GM21529 (cell line): Measurements from ENCODE around the gene HSD17B14.
"Not testable (repeated sequence)": the region's sequence is repeated elsewhere in the genome, so short reads cannot be mapped to it uniquely, and the experiment has no call there.

ENCODE experiments used
- ATAC-seq: cut with Tn5 transposase; IDR thresholded peaks from one replicate; pipeline ENCODE4 v1.9.1; 2021; ENCODE audit not compliant: unreplicated experiment

HSD17B14 gene

DNA sequence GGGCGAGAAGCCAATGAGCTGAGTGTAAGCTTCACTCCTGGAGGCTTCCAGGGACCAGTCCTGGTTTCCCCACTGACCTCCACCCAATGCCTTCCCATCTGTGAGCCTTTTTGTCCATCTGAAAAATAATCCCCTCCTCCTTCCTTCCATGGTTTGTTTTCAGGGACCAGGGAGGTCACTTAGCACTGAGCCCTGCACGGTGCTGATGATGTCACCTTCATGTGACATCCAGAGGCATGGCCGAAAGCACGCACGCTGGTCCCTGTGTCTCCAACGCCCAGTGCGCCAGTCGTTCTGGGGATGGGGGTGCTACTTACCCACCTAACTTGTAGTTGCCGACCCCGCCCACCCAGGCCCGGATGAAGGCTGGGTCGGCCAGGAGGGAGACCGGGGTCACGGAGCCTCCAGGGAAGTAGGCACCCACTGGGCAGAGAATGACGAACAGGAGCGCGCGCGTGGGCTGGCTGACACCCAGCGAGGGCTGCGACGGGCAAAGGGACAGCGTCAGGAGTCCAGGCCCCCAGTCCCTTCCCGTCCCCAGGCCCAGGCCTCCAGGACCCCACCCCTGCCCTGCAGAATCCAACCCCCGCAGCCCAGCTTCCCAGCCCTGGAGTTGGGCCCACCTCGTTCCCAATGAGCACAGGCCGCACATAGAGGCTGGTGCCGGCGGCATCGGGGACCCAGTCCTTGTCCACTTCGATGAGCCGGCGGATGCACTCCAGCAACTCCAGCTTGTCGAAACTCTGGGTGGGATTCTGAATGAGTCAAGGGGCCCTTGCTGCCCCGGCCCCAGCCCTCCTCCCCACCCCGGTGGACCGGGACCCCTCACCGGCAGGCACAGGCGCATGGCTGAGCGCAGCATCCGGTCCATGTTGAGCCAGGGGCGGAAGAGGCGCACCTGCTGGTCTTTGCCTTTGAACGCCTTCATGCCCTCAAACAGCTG is 36.7 kb downstream of the HSD17B14 start:
- ATAC-seq = no peak

DNA sequence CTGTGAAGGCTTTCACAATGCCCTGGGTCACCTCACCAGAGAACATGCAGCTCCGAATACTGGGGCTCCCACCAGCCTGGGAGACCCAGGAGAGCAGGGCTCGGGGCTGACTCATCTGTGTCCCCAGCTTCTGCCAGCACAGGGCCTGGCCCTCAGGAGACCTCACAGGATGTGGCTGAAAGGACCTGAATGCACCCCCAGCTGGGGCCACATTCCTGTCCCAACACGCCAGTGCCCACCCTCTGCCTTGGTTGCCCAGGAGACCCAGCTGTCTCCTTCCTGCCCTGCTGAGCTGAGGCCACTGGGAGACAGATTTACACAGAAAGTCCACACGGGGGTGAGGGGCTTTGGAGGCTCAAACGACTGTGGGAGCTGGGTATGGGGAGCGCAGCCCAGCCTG is 37.4 kb downstream of the HSD17B14 start:
- ATAC-seq = no peak

DNA sequence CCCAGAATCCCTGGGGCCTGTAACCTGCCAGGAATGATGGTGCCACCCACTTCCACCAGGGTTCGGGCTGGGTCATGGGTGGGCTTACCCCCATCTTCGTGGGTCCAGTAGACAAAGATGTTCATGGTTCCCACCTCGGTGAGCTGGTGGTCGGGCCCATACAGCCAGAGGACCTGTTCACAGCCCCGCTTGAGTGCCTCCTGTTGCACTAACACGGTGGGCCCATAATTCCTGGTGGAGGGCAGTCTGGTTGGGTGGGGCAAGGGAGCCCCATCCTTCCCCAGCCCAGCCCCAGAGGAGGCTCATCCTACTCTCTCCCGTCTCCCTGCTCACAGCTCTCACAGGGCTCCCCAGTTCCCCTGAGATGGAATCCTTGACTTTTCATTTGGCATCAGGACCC is 39.2 kb downstream of the HSD17B14 start:
- ATAC-seq = no peak

DNA sequence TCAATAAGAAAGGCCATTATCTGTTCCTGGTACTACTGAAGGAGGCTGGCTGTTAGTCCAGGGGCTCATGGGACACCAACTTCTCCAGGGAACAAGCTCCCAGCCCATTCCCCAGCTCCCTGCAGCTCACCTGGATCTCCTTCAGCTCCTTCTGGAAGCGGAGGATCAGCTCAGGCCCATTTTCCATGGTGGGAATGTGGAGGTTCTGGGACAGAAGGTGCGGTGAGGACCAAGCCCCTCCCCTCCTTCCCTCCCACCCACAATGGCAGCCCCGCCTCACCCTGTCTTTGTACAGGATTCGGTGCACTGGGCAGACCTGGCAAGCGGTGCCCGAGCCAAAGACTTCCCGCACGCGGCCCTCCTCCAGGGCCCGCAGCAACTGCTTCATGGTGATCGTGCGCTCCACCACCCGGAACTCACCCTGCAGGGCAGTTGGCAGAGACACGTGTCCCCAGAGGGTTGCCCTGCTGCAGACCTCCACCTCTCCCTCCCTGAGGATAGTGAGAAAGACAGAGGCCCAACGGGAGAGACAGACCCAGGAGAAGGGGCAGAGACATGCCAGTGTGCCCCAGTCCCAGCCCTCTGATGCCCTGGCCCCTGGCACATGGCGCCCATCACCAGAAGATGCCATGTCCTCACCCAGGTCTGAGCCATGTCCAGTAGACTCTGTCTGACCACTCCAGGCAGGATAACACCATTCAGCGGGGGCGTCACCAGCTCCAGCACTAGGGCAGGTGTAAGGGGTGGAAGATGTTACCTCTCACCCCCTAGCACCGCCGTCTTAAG is 39.8 kb downstream of the HSD17B14 start:
- no peak for ATAC-seq

DNA sequence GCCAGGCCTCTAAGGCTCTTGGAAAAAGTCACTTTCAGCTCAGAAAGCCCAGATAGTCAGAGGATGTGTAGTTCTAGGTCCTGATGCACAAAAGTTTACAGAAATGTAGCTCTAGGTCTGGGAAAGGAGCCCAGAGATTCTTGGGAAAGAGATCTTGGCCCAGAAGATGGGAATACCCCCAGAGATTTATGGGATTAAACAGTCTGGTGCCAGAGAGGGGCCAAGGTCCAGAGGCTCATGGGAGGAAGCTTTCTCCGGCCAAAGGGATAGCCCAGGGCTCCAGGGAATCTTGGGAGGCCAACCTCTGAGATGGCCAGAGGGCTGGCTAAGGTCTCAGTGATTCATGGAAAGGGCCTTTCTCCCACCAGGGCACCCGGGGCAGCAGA is 40.6 kb downstream of the HSD17B14 start:
- ATAC-seq = no peak

DNA sequence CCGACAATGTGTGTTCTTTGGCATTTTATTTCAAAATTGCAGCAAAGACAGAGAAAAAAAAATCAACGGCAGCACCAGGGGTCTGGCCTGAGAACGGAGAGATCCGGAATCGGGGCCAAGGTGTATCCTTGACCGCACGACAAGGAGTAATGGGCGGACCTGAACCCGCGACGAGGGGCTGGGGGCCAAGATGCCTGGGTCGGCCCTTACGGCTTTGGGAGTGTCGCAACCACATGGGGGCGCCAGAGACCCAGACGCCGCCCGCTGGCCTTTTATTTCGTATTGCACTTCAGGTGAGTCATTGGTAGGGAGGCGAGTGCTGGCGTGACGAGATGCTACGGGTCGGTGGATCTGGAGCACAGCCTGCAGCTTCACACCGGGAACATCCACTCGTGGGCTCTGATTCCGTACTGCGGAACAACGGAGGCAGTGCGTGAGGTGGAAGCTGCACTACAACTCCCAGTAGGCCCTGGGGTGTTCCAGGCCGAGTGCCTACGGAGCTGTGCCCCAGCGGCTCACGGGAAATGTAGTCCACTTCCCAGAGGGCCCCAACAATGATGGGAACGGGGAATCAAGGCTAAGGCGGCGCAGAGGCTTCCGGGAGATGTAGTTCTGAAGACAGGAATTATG is 41.1 kb downstream of the HSD17B14 start:
- peak; percentile 78 for ATAC-seq

DNA sequence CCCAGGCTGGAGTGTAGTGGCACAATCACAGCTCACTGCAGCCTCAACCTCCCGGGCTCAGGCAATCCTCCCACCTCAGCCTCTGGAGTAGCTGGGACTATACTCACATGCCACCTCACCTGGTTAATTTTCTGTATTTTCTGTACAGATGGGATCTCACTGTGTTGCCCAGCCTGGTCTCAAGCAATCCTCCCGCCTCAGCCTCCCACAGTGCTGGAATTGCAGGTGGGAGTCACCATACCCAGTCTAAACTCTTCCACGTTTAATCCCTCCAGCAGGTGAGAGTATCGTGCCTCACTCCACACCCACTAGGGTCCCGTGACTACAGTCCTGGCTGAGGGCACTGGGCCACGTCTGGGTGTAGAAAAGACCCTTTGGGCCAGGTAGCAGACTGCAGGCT is 42.0 kb downstream of the HSD17B14 start:
- ATAC-seq = no peak

DNA sequence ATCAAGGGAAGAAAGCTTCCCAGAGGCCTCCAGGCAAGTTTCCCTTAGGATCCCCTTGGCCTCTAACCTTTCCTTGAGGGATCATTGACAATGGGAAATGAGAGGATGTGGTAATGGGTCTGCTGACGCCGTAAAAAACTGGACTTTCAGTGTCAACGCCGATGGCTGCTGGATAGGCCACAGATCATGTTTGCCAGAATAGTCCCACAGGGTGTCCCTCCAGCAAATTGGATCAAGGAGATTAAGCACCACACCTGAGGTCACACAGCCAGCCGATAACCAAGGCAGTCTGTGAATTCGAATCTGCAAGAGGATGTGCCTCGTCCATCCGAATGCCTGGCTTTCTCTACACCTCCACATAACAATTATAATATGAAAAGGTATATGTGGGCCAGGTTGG is 43.0 kb downstream of the HSD17B14 start:
- ATAC-seq = no peak

DNA sequence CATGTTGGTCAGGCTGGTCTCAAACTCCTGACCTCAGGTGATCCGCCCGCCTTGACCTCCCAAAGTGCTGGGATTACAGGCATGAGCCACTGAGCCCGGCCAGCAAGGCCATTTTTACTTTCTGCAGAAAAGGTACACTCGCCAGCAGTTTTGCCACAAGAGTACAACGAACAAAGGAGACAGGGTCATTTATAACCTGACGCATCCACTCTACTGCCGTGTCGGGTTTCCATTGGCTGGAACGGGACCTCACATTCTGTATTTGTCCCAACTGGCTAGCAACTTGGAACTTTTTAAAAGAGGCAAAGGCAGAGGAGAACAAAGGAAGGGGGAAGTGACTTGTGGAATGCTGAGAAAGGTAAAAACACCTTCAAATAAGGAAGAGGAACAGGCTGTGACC is 49.0 kb downstream of the HSD17B14 start:
- not testable (repeated sequence) for ATAC-seq

DNA sequence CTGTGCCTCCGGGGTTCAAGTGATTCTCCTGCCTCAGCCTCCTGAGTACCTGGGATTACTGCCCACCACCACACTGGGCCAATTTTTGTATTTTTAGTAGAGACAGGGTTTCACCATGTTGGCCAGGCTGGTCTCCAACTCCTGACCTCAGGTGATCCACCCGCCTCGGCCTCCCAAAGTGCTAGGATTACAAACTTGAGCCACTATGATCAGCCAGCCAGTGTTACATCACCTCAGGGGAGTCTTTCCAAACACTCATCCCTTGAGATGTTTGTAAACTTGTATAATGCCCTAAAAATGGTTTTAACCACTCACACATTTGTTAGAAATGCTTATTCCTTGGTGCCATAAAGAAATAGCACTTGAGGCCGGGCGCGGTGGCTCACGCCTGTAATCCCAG is 49.9 kb downstream of the HSD17B14 start:
- ATAC-seq = not testable (repeated sequence)

DNA sequence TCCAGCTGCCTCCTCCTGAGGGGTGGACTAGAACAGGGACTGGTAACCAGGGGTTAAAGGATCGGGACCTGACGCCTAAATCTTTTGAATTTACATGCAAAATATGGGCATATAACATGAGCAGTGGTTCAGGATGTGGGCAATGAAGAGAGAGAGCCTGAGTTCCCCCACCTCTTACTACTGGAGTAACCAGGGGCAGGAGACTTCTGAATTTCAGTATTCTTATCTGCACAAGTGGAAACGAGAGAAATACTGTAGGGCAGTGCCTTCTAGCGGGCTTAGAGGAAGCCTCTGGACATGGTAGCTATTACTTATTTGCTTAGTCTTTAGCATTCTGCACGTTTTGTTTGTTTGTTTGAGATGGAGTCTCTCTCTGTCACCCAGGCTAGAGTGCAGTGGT is 51.8 kb downstream of the HSD17B14 start:
- ATAC-seq = no peak

DNA sequence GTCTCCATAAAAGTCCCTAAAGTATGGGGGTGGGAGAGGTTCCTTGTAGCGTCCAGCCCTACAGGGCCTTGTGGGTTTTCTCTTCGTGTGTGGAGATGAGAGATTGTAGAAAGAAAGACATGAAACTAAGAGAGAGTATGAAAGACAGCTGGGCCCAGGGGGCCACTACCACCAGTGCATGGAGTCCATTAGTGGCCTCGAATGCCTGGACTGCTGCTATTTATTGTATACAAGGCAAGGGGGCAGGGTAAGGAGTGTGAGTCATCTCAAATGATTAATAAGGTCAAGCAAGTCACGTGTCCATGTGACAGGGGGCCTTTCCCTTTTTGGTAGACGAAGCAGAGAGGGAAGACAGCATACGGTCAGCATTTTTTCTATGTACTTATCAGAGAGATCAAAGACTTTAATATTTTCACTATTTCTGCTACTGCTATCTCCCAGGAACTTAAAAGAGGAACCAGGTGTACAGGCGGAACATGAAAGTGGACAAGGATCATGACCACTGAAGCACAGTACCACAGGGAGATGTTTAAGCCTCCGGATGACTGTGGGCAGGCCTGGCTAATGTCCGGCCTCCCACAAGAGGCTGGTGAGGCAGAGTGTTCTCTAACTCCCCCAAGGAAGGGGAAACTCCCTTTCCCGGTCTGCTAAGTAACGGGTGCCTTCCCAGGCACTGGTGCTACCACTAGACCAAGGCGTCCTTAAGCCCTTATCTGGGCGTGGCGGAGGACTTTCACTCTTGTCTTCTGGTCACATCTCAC is 55.5 kb downstream of the HSD17B14 start:
- ATAC-seq = no peak

DNA sequence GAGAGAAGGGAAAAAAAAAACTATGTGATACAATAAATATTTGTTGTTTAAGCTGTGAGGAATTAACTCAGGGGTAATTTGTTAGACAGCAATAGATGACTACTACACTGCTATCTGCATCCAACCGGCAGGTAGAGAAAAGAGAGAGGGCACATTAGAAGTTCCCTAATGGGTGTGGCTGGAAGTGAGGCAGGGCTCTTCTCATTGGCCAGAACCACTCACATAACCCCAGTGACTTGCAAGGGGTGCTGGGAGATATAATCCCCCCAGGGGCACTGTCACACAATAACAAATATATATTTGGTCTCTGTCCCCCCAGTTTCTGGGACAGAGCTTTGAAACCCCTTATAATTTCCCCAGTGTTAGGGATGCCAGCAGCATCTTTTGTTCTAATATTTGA is 56.7 kb downstream of the HSD17B14 start:
- no peak for ATAC-seq

DNA sequence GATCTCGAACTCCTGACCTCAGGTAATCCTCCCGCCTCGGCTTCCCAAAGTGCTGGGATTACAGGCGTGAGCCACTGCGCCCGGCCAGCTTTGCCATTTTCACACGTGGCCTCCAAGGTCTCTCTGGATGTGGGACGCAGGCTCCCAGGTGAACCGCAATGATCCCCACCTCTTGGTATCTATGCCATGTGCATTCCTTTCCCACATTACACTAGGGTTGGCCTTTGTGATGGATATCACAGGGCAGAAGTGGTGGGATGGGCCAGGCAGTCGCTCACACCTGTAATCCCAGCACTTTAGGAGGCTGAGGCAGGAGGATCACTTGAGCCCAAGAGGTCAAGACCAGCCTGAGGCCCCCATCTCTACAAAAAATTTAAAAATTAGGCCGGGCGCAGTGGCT is 58.6 kb downstream of the HSD17B14 start:
- no peak for ATAC-seq

DNA sequence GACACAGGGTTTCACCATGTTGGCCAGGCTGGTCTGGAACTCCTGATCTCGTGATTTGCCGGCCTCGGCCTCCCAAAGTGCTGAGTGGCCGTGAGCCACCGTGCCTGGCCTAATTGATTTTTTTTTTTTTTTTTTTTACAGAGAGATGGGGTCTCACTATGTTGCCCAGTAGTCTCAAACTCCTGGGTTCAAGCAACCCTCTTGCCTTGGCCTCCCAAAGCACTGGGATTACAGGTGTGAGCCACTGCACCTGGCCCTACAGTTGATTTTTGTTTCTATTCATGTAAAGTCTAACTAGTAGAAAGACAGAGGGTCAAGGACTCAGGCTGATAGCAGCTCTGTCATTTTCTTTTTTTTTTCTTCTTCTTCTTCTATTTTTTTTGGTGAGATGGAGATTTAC is 59.2 kb downstream of the HSD17B14 start:
- ATAC-seq = no peak

DNA sequence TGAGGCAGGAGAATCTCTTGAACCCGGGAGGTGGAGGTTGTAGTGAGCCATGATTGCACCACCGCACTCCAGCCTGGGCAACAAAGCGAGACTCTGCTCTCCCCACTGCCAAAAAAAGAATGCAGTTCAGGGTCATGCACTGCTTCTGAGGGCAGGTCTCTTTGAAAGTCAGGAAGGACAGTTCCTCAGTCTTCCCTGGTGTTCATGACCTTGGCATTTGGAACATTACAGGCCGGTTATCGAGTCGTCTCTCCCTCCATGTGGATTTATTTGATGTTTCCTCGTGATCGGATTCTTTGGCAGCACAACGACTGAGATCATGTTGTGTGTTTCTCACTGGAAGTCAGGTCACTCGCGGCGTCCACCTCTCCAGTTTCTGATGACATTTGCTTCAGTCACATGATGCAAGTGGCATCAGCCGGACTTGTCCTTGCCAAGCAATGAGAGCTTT is 63.8 kb downstream of the HSD17B14 start:
- ATAC-seq = no peak

DNA sequence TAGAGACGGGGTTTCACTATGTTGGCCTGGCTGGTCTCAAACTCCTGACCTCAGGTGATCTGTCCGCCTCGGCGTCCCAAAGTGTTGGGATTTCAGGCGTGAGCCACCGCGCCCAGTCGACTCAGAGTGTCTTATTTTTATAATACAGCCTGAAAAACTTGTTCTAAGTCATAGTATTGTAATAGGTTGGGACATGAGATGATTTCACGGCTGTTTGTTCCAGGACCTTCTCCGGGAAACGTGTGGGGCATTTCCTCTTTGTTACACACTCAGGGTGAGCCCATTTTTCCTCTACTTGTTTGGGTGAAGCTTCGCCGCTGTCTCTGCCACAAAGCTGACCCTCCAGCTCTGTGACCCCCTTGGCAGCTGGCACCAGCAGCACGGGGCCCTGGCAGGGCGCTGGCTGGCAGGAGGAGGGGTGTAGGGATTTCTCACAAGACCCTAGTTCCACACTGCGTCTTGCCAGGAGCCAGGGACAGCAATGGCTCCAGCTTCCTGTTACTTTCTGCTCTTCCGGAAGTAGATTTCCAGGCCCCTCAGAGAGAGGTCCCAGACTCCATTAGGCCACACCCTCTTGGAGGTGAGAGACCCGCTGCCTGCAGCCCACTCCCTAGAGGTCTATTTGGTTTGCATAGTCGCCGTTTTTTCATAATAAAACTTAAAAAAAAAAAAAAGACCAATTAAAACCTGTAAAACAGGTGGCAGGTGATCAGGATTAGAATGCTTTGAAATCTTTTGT is 65.4 kb downstream of the HSD17B14 start:
- ATAC-seq = no peak

DNA sequence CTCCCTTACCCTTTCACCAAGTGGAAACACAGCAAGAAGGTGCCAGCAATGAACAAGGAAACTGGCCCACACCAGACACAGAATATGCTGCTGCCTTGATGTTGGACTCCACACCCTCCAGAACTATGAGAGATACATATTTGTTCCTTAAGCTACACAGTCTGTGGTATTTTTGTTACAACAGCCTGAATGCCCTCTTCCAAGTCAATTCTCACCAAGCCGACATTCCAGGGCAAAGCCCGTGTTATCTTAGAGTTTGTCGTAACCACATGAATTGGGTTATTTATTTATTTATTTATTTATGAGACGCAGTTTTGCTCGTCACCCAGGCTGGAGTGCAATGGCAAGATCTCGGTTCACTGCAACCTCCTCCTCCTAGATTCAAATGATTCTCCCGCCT is 66.0 kb downstream of the HSD17B14 start:
- no peak for ATAC-seq

DNA sequence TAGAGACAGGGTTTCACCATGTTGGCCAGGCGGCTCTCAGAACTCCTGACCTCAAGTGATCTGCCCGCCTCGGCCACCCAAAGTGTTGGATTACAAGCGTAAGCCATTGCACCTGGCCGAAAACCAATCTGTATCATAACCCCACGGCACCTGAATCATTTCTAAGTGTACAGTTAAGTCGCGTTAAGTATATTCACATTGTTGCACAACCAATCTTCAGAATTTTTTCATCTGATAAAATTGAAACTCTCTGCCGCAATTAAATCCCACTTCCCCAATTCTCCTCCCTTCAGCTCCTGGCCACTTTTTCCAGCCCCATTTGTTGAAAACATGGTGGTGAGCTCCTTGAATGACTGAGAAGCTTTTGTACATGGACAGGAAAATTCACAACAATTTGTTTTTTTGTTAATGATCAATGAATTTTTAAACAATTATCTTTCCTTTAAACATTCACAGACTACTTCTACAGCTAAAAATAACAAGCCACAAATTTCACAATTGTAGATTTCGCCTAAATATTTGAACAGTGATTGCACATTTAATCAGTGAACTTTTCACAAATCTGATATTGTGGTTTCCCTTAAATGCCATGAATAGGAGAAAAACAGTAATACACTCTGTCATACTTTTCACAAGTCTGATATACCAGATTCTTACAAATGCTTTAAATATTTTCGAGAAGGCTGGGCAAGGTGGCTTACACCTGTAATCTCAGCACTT is 67.1 kb downstream of the HSD17B14 start:
- no peak for ATAC-seq
